ENCODE results near the gene INPP4B. TPM values are rescaled to one million over a fixed set of nuclear protein-coding genes. Genes with fewer than 3 reads are reported as not detected.
A peak's percentile ranks its signal among the peaks of the same experiment; 100 is the strongest.

INPP4B gene
- polyA plus RNA-seq (2012; ENCODE audit: insufficient read depth, insufficient read length): 1.2 TPM

- DNase-seq (ENCODE audit: low read depth, low spot score): peak; percentile 11
- peak within 1 kb of the TSS; percentile 43 for H3K4me3 ChIP-seq (ENCODE audit: low read length)
Observed at GRCh38 chr4:142846108-142846728, at the start of gene INPP4B. Gene INPP4B, minus strand, starts transcription at chr4:142846301.

- H3K4me3 ChIP-seq (ENCODE audit: low read length): no peak overlapping the region
- no peak for DNase-seq (ENCODE audit: low read depth, low spot score)
Observed at GRCh38 chr4:142893012-142893411, 46.9 kb upstream of the INPP4B start.

DNA sequence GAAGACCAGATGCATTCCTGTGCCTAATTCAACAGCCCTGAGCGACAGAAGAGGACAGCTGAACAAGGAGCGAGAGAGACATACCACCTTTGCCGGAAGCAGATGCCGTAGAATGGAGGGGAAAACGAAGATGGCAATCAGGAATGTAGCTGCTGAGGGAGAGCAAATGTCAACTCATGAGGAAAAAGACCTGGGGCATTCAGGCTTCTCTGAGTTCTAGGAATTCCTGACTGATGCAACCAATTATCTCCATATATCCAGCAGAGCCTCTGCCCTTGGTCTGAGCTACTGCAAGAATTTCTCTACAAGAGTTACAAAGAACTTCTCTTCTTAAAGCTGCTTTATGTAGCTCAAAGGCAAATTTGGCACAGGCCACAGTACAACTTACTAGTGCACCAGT, 40.5 kb upstream of the INPP4B start:
- DNase-seq (ENCODE audit: low read depth, low spot score): no peak
- no peak overlapping the region for H3K4me3 ChIP-seq (ENCODE audit: low read length)

DNA sequence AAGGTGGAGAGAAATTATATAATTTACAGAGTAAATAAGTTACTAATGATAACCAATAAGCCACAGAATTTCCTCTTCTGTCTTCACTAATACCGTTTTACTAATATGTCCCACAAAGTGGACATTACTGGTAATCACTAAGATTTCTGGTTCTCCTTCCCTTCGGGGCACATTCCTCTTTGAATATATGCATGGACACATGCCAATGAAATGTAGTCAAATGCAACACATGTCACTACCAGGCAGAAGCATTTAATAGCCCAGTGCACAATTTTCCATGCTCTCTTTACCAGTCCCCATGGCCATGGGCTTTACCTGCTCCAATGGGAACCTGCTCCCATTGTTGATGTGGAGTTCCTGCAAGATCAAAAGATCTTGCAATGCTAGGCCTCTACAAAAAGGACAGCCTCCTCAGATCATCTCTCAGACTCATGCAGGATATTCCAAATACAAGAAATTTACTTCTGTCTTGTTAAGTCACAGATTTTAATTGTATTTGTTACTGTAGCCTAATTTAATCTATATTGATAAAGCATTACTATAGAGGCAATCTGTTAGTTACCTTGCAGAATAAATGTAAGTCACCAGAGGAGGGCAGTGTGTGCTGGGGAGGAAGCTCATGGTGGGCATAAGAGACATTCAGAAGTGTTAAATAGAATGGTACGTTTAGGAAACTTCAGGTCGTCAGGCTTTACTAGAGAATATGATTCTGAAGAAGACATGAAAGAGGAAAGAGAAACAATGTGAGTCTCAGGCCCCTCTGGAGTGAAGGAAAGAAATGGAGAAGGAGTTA, 37.1 kb upstream of the INPP4B start:
- H3K4me3 ChIP-seq (ENCODE audit: low read length): no peak overlapping the region
- DNase-seq (ENCODE audit: low read depth, low spot score): peak; percentile 9

- no peak overlapping the region for H3K4me3 ChIP-seq (ENCODE audit: low read length)
- DNase-seq (ENCODE audit: low read depth, low spot score): no peak
Observed at GRCh38 chr4:142882159-142882558, 36.1 kb upstream of the INPP4B start.

DNA sequence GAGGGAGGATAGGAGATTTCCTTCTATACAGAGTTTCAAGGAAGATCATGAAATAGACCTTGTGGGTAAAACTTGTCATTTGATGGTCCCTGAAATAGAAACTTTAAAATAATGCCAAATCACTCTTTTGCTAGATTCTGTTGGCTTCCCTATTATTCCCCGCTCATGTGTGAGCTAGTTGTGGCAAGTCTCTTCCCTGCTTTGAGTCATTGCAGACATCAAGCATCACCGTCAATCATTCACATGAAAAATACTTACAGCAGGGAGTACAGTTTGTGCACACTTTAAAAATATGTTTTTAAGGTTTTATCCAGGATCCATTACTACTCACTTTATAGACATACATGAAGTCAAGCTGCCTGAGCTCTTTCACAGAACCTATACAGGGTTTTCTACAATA, 35.2 kb upstream of the INPP4B start:
- H3K4me3 ChIP-seq (ENCODE audit: low read length): no peak overlapping the region
- DNase-seq (ENCODE audit: low read depth, low spot score): no peak

- no peak for DNase-seq (ENCODE audit: low read depth, low spot score)
- no peak overlapping the region for H3K4me3 ChIP-seq (ENCODE audit: low read length)
Observed at GRCh38 chr4:142875117-142875516, 29.0 kb upstream of the INPP4B start.

GRCh38 chr4:142874684-142875083, 28.6 kb upstream of the INPP4B start:
- no peak for DNase-seq (ENCODE audit: low read depth, low spot score)
- no peak overlapping the region for H3K4me3 ChIP-seq (ENCODE audit: low read length)

DNA sequence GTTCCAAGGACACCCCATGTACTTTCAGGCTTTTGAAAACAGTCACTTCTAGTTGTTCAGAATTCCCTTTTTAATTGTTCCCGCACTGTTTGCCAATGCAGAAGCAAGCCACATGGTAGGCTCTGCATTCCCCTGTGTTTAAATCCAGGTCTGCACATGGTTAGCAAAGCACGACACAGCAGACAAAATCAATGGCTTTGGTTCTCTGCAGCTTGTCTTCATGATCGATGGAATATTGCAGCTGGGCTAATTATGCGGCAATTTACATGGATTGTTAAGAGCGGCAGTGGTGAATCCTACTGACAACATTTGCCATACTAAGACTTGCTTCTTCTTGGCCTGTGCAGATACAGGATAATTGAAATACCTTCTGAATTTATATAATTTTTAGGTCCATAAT, 20.6 kb upstream of the INPP4B start:
- DNase-seq (ENCODE audit: low read depth, low spot score): no peak
- no peak overlapping the region for H3K4me3 ChIP-seq (ENCODE audit: low read length)

DNA sequence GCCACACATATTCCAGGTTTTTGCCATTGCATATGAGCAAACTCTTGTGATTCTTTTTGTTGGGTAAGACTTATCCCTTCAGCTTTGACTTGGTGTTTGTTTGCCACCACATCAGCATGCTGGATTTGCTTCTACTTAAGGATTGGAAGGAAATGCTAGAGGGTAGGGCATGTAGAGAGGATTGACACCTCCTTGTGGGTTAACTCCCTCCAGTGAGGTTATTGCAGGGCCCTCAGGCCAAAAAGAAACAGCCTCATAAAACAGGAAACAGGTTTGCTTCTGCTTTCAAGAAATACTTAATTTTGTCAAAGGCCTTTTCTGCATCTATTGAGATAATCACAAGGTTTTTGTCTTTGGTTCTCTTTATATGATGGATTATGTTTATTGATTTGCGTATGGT, 15.2 kb upstream of the INPP4B start:
- DNase-seq (ENCODE audit: low read depth, low spot score): no peak
- H3K4me3 ChIP-seq (ENCODE audit: low read length): no peak overlapping the region

DNA sequence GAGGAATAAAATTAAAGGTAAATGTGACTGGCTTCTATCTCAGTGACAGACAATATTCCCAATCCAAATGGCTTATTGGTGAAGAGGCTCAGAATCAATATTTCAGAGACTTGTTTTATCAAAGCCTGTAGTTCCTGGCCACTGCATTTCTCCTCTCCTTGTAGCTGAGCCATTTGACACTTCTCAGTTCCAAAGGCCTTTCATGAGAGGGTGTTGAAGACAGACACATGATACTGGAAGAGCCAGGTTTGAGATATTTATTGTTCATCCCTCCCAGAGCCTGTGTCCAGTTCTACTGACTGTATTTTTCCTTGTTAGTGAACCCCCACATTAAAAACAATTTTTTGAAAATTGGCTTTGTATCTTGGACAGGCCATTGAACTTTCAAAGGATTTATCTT, 12.9 kb upstream of the INPP4B start:
- H3K4me3 ChIP-seq (ENCODE audit: low read length): no peak overlapping the region
- DNase-seq (ENCODE audit: low read depth, low spot score): no peak

DNA sequence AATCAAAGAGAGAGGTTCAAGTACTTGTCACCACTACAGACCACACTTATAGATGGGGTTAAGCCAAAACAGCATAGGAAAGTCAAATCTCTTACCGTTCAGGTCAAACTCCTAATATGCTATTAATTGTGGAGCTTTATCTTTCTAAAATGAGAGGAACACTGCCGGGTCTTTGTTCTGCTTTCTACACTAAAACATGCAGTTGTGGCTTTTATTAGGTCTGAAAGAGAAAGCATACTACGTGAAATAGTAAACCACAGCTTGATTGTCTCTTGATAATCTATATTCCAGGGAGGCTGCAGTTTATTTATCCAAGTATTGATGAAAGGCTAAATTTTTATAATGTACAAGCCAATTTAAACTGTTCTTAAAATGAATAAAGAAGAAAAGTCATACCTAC, 12.3 kb upstream of the INPP4B start:
- DNase-seq (ENCODE audit: low read depth, low spot score): no peak
- H3K4me3 ChIP-seq (ENCODE audit: low read length): no peak overlapping the region

GRCh38 chr4:142856576-142856975, 10.5 kb upstream of the INPP4B start:
- DNase-seq (ENCODE audit: low read depth, low spot score): no peak

DNA sequence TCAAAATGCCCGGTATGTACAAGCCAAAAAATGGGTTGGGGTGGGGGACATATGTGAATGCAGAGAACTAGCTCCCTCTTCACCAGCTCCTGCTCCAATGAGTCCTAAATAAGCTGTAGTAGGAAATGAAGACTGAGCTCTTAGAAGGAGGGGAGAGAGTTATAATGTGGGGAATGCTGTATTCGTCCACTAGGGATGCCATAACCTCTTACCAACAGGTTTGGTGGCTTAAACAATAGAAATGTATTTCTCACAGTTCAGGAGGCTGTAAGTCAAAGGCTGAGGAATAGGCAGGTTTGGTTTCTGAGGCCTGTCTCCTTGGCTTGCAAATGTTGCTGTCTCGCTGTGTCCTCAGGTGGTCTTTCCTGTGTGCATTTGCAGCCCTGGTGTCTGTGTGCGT, 4.4 kb upstream of the INPP4B start:
- H3K4me3 ChIP-seq (ENCODE audit: low read length): no peak overlapping the region
- DNase-seq (ENCODE audit: low read depth, low spot score): no peak

More at GRCh38 chr4:142856576-142856975, 10.5 kb upstream of the INPP4B start:
- no peak overlapping the region for H3K4me3 ChIP-seq (ENCODE audit: low read length)

DNA sequence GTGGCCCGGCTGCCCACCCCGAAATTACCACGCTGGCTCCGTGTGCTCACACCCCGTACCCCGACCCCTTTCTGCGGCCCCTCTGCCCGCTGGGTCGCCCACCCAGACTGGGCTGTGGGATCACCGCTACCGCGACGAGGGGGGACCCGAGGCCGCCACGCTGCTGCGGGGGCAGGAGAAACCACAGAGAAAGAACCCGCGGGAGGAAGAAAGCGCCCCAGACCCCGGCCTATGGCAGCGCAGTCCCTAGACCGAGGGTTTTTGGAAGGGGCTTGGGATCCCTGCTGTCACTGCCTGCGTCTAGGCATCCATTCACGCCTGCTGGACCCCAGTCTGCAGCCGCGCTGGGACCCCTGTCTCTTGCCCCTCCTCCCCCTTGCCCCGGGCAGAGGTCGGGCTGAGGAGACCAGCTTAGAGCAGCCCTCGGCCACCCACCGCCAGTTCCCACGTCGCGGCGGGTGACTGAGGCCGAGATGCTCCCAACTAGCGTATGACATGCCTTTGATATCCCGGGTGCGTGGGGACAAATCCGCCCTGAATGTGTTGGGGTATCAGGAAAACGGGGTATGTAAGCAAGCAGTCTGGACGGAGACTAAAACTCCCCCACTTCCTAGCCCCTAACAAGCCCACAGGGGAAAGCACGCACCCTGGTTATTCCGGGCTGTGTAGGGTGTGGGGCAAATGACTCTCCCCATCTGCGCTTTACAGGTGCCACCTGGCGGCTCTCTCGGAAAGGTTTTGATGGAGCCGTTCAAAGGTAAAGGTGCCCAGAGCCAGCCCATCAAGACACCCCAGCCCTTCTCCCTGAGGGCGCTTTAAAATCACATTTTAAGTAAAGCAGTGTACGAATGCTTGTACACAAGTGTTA, 862 bp upstream of the INPP4B start:
- H3K4me3 ChIP-seq (ENCODE audit: low read length): peak overlapping the region; percentile 43
- DNase-seq (ENCODE audit: low read depth, low spot score): peak; percentile 27

DNA sequence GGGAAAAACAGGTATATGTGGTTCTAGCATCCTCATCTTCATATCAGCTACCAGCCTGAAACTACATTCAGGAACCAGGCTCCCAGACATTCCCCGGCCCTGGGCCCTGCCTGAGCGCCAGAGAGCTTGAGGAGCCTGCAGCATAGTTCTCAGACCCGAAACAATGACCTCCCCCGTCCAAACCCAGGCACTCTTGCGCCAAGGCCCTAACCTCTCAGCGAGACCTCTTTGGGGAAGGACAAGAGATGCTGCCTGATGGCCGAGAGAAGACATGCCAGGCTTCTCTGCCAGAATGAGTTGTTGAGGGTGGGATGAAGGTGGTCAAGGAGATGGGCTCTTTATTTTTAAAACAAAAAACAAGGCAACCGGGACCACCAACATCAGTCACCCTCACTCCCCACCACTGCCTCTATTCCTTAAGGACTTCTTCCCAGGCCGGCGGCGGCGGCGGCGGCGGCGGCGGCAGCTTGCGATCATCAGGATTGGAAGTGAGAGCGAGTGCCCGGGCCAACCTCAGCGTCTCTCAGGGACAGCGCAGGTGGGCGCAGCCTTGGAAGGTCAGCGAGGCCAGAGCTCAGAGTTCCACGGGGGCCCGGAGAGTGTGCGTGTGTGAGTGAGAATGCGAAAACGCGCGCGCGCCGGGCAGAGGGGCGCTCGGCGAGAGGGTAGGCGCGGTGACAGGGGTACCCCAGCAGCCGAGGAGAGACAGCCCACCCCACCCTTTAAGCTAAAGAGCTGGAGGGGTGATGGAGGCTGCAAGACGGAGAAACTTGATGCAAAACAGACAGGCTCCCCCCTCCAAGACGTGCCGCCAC, 601 bp downstream of the INPP4B start:
- H3K4me3 ChIP-seq (ENCODE audit: low read length): peak overlapping the region; percentile 43; the same call in 1 of the 2 replicates
- DNase-seq (ENCODE audit: low read depth, low spot score): no peak

GRCh38 chr4:142844782-142845181, 1.3 kb downstream of the INPP4B start:
- DNase-seq (ENCODE audit: low read depth, low spot score): no peak

GRCh38 chr4:142840516-142841123, 5.5 kb downstream of the INPP4B start:
- DNase-seq (ENCODE audit: low read depth, low spot score): peak; percentile 27
- H3K4me3 ChIP-seq (ENCODE audit: low read length): no peak overlapping the region

More at GRCh38 chr4:142844782-142845181, 1.3 kb downstream of the INPP4B start:
- H3K4me3 ChIP-seq (ENCODE audit: low read length): no peak overlapping the region

DNA sequence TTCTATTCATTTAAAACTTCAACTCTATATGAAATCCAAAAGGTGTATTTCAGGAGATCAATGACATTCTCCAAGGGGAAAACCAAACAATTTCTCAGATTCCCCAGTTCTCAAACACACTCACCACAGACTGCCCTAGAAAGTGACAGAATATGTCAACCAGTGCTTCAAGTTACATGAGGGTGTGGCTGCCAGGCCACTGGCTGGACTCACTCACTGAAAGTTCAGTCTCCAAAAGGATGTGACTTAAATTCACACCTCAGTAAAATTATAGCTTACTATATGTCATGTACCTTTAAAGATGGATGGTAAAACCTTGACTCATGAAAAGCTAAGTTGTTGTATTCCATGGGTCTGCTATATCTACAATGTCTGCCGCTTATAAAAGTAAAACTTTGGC, 7.3 kb downstream of the INPP4B start:
- no peak for DNase-seq (ENCODE audit: low read depth, low spot score)
- H3K4me3 ChIP-seq (ENCODE audit: low read length): no peak overlapping the region
